Measurements from ENCODE around the gene FHIT.
A peak's percentile ranks its signal among the peaks of the same experiment; 100 is the strongest.

The FHIT gene

DNA sequence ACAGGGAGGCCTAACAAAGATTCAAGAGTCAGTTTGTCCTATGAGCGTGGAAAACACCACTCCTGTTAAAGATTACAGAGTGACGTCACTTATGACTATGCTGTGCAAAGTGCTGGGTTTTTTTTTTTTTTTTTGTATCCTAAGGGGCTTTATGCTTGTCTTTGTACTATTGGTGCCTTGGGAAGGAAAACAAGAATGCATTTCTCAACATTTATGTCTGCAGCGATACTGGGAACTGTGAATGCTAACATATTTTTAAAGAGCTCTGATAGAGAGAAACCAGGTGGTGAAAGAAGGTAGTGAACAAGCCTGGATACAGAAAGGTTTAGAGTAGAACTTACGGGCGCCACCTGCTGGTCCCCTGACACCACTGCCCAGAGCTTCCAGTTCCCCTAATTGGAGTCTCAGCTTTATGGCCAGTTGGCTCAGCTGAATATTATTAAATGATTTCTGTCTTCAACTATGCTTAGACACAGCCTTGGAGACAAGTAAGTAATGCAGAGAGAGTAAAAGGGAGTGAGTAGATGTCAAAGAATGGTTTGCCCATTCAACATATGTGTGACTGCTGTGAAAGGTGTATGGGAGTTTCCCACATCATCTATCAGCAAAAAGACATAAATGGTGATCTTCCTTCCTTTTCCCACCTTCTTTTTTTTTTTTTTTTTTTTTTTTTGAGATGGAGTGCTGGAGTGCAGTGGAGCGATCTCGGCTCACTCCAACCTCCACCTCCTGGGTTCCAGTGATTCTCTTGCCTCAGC is 1393.5 kb downstream of the FHIT start:
- DNase-seq = peak; percentile 73

GRCh38 chr3:59856934-59857460 is 1394.3 kb downstream of the FHIT start:
- DNase-seq = no peak

GRCh38 chr3:59854061-59854709 is 1397.1 kb downstream of the FHIT start:
- no peak for DNase-seq

DNA sequence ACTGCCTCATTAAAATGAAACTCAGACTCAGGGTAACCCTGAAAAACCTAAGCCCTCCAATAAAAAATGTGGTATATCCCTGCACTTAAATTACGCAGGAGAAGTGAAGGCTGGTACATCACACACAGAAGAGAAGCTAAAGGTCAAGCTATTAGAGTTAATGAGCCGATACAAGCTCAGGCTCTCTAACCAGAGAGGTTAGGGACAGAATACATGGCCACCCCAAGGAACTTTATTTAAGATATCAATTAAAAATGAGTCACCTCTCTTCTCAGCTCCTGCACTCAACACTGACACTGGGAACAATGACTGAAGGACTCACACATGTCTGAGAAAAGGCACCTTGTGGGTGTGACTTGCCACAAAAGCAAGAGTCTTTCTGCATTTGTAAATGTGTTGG is 1400.8 kb downstream of the FHIT start:
- no peak for DNase-seq

- no peak for DNase-seq
Observed at GRCh38 chr3:59845386-59845785, 1405.9 kb downstream of the FHIT start.

DNA sequence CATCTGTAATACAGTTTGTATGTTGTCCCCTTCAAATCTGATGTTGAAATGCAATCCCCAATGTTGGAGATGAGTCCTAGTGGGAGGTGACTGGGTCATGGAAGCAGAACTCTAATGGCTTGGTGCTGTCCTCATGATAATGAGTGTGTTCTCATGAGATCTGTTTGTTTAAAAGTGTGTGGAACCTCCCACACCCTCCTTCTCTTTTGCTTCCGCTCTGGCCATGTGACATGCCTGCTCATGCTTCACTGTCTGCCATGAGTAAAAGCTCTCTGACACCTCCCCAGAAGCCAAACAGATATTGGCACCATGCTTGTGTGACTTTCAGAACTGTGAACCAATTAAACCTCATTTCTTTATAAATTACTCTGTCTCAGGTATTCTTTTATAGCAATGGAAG is 1407.4 kb downstream of the FHIT start:
- no peak for DNase-seq

DNA sequence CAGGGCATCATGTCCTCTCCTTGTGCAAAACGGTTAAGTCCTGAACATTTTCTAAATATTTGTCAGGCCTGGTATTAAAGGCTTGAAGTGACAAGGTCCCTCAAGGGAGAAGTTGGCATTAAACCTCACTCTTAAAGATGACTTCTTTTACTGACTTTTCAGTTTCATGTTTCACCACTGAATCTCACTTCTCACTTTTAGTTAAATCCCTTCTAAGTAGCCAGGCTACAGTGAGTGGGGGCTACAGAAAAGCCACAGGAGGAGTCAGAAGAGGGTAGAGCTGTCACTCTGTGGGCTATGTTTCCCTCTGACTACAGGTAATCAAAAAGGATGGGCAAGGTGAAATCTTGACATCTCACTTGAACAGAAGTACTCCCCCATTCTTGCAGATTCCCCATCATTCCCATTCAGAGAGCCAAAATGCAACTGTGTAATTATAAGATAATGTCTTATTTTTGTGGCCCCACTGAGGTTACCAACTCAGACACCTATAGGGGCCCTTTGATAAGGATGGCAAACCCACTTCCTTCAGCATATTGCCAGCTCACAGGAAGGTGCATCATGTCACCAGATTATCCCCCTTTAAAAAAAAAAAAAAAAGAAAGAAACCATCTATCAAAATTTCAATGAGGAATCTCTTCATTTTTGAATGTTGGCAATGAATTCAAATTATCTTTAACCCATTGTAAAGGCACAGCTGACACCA is 1411.3 kb downstream of the FHIT start:
- DNase-seq = no peak

DNA sequence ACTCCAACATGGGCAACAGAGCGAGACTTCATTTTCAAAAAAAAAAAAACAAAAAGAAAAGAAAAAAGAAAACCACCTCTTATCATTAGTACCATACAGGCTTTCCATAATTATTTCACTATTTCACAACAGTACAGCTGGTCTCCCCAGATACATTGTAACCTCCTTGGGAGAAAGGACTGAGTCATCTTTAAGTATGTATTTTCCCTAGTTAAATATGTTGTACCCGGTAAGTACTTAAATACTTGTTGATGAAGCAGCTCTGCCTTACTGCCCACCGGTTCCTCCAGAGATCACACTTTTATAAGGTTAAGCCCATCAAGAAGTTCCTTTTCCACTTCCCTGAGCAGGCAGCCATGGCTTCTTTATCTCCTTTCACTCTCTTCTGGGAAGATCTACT is 1412.0 kb downstream of the FHIT start:
- peak; percentile 79 for DNase-seq

DNA sequence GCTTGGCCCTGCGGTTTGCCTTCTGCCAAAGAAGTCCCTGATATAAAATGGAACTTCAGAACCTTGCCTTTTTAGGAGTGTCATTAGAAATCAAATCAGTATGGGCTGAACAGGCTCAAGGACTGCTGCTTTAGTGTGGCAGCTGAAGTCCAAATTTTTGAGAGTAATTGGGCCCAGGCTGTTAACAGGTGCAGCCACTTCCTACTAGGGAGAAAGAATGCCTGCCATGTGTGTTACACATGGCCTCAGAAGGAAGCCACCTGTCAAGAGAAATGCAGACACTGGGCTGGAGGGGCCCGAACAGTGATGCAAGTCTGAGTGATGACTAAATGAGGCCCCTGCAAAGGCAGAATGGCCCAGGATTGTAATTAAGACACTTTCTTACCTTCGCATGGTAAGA is 1414.7 kb downstream of the FHIT start:
- DNase-seq = no peak

GRCh38 chr3:59832702-59833101 is 1418.5 kb downstream of the FHIT start:
- DNase-seq = no peak

GRCh38 chr3:59832241-59832640 is 1419.0 kb downstream of the FHIT start:
- no peak for DNase-seq

DNA sequence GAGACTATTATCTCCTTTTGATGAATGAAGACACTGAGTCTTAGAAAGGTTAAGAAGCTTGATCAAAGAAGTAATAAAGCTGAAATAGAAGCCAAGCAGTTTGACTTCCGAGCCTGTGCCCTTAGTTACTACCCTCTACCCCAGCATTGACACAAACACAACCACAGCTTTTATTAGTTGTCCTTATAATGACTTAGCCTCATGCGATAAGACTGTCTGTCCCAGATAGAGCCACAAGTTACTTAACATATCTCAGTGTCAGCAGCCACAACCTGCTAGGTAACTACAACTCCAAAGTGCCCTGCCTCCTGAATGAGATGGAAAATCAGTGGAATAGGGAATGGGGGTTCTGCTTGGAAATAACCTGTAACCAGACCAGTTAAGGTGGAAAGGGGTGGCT is 1419.9 kb downstream of the FHIT start:
- no peak for DNase-seq

- no peak for DNase-seq
Observed at GRCh38 chr3:59829527-59829926, 1421.7 kb downstream of the FHIT start.

- DNase-seq = no peak
Observed at GRCh38 chr3:59824876-59825275, 1426.4 kb downstream of the FHIT start.

- DNase-seq = no peak
Observed at GRCh38 chr3:59821274-59821673, 1430.0 kb downstream of the FHIT start.

DNA sequence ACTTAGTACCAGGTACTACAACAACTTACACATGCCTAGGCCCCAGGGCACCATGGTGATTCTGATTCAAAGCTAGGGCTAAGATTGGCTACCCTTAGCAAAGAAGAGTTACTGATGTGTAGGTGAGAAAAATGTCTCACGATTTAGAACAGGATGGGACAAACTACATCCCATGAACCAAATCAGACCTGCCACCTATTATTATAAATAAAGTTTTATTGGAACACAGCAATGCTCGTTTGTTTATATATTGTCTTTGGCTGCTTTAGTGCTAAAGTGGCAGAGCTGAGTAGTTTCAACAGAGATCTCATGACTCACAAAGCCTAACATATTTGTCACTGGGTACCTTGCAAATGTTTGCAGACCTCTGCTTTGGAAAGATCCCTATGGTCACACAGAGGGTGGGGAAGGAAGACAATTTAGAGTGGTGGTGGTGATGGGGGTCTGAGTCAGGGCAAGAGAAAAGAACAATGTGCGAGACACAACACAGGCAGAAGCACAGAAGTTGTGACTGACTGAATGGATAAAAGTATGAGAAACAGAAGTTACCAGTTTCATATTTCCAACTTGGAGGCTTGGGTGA is 1430.8 kb downstream of the FHIT start:
- DNase-seq = peak; percentile 50

GRCh38 chr3:59818919-59819300 is 1432.3 kb downstream of the FHIT start:
- DNase-seq = no peak

DNA sequence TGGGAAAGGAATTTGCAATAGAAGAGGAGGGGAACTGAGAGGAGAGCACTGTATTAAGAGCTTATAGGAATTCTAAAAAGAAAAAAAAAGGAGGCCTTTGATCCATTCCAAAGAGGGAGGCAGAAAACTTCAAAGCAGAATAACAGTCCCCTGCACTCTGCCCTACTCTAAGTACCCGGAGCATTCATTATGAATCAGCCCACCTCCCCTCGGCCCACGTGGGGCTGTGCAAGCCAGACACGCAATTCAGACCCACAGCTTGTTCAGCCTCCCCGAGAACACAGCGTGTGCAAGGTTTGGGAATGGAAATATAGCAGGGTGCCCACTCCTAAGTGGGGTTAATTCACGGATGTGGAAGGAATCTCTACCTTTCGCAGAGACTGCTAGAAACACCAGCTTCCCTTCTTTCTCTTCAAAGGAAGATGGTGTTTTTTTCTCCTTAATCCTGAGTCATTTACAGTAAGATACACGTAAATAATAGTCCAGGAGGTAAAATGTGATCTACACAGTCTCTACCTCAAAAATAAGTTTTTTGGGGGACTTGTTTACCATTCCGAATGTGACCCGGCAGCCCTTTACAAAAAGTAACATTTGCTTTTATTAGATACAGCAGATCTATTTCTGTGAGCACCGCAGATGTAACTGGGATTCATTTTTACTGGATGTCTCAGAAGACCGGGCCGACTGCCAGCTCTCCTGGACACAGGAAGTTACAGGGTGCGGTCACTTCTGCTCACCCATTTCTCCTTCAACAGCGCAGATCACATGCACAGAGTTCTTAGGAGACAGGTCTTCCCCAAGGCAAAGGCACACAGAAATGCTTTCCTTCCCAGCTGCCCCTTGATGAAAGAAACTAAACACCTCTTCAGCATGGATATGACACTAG is 1433.0 kb downstream of the FHIT start:
- DNase-seq = peak; percentile 96

DNA sequence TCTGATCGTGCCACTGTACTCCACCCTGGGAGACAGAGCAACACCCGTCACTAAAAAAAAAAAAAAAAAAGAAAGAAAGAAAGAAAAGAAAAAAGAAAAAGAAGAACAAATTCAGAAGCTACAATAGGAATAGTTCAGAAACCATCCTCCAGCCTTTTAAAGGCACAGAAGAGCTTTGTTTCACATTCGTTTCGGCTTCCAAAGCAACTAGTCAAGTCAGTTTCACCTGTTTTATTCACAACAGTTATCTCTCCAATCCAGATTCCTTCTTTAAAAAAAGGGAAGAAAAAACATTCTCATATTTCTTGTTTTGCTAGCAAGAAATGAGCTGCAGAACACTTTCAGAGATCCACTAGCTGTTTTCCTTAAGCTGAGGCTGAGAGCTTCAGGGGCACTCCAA is 1433.7 kb downstream of the FHIT start:
- no peak for DNase-seq

DNA sequence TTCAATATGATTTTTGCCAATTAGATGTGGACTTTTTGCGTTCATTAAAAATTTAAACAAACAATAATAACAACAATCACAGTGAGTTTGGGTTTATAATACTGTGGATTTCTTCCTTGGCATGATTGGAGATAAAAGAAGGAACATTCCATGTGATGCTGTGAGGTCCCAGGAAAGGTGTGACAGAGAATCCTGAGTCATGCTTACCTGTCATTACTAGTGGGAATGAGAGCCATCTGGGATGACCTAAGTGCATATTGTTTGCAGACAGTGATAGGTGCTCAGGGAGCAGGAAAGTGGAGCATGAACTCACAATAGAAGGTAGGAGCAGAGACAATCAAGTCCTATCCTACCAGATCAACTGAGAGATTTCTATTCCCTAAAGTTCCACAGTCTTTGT is 1434.9 kb downstream of the FHIT start:
- no peak for DNase-seq

- no peak for DNase-seq
Observed at GRCh38 chr3:59813148-59813538, 1438.1 kb downstream of the FHIT start.

All from fibroblast of skin of scalp (primary cell).